BLaER1 (cell line): Measurements from ENCODE around the gene NEUROG1.

Source experiments
- H3K27ac ChIP-seq: shearing (Covaris generic); formaldehyde crosslinking; 2 replicates; pipeline ENCODE4 v1.8.1; 2022
- H3K27me3 ChIP-seq: shearing (Covaris generic); formaldehyde crosslinking; 2 replicates; pipeline ENCODE4 v1.8.1; 2022
- H3K36me3 ChIP-seq: shearing (Covaris generic); formaldehyde crosslinking; 2 replicates; pipeline ENCODE4 v1.8.1; 2022
- H3K4me1 ChIP-seq: shearing (Covaris generic); formaldehyde crosslinking; 2 replicates; pipeline ENCODE4 v1.8.1; 2022
- H3K4me2 ChIP-seq: shearing (Covaris generic); formaldehyde crosslinking; 2 replicates; pipeline ENCODE4 v1.8.1; 2022
- H3K4me3 ChIP-seq: shearing (Covaris generic); formaldehyde crosslinking; 2 replicates; pipeline ENCODE4 v1.8.1; 2022
- H3K9ac ChIP-seq: shearing (Covaris generic); formaldehyde crosslinking; 2 replicates; pipeline ENCODE4 v1.8.1; 2022
- H3K9me3 ChIP-seq: shearing (Covaris generic); formaldehyde crosslinking; 2 replicates; pipeline ENCODE4 v1.8.1; 2022
- H4K20me1 ChIP-seq: shearing (Covaris generic); formaldehyde crosslinking; 2 replicates; pipeline ENCODE4 v1.8.1; 2022
- Cebpa-rat ChIP-seq: shearing (Covaris generic); IDR thresholded peaks from 2 replicates; pipeline ENCODE4 v1.8.1; 2022

Gene NEUROG1

GRCh38 chr5:135564331-135564730 lies 28.6 kb upstream of the NEUROG1 start:
- H3K27me3 ChIP-seq: no peaks in the 10 kb centered on the region
- peaks cover 16% of the 10 kb centered on the region for H3K4me1 ChIP-seq
- no peak for TF ChIP-seq Cebpa-rat
- H3K36me3 ChIP-seq: no peaks in the 10 kb centered on the region
- no peaks in the 10 kb centered on the region for H3K9me3 ChIP-seq
- no peak overlapping the region for H3K4me2 ChIP-seq
- H3K9ac ChIP-seq: no peak overlapping the region
- H3K27ac ChIP-seq: no peak overlapping the region
- H3K4me3 ChIP-seq: no peak overlapping the region
- no peaks in the 10 kb centered on the region for H4K20me1 ChIP-seq

DNA sequence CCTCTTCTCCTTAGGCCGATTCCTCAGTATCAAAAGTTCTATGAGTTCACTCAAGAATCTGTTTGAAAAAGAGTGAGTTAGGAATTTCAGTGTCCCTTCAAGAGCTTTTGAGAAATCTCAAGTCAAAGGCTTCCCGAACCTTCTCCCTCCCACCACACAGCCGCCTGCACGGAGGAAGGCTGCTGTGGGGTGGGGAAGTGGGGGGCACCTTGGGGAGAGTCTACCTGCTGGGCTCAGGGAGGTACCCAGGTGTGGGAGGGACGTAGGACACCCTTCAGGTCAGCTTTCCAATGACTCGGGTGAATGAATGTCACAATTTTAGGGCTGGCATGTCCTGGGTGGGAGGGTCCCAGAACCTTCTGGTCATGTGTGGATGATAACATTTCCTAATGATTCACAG lies 25.5 kb upstream of the NEUROG1 start:
- TF ChIP-seq Cebpa-rat: no peak
- Histone ChIP-seq H3K4me2 (peak overlapping the region; percentile 38; the same call in 1 of the 2 replicates), H3K27me3 (no peaks in the 10 kb centered on the region), H3K9ac (no peak overlapping the region), H3K4me1 (peaks cover 4% of the 10 kb centered on the region; the same call in 1 of the 2 replicates), H3K36me3 (no peaks in the 10 kb centered on the region), H4K20me1 (no peaks in the 10 kb centered on the region), H3K27ac (no peak overlapping the region), H3K4me3 (no peak overlapping the region), H3K9me3 (no peaks in the 10 kb centered on the region)

GRCh38 chr5:135560858-135561257 lies 25.1 kb upstream of the NEUROG1 start:
- no peak overlapping the region for H3K27ac ChIP-seq
- H3K9me3 ChIP-seq: no peaks in the 10 kb centered on the region
- H3K4me2 ChIP-seq: peak overlapping the region; percentile 38; the same call in 1 of the 2 replicates
- H3K27me3 ChIP-seq: no peaks in the 10 kb centered on the region
- no peaks in the 10 kb centered on the region for H4K20me1 ChIP-seq
- no peaks in the 10 kb centered on the region for H3K36me3 ChIP-seq
- peaks cover 4% of the 10 kb centered on the region; the same call in 1 of the 2 replicates for H3K4me1 ChIP-seq
- no peak overlapping the region for H3K9ac ChIP-seq
- TF ChIP-seq Cebpa-rat: no peak
- no peak overlapping the region for H3K4me3 ChIP-seq

GRCh38 chr5:135559354-135559753 lies 23.6 kb upstream of the NEUROG1 start:
- H3K9me3 ChIP-seq: no peaks in the 10 kb centered on the region
- no peak overlapping the region for H3K27ac ChIP-seq
- H3K4me3 ChIP-seq: no peak overlapping the region
- H3K4me2 ChIP-seq: no peak overlapping the region
- no peak overlapping the region for H3K9ac ChIP-seq
- H4K20me1 ChIP-seq: no peaks in the 10 kb centered on the region
- no peaks in the 10 kb centered on the region for H3K36me3 ChIP-seq
- H3K27me3 ChIP-seq: no peaks in the 10 kb centered on the region
- TF ChIP-seq Cebpa-rat: no peak
- H3K4me1 ChIP-seq: peaks cover 4% of the 10 kb centered on the region; the same call in 1 of the 2 replicates

GRCh38 chr5:135557076-135557838 lies 21.5 kb upstream of the NEUROG1 start:
- H4K20me1 ChIP-seq: no peaks in the 10 kb centered on the region
- no peaks in the 10 kb centered on the region for H3K36me3 ChIP-seq
- no peaks in the 10 kb centered on the region for H3K27me3 ChIP-seq
- no peak overlapping the region for H3K9ac ChIP-seq
- peaks cover 4% of the 10 kb centered on the region; the same call in 1 of the 2 replicates for H3K4me1 ChIP-seq
- H3K4me3 ChIP-seq: no peak overlapping the region
- TF ChIP-seq Cebpa-rat: no peak
- H3K4me2 ChIP-seq: no peak overlapping the region
- no peak overlapping the region for H3K27ac ChIP-seq
- H3K9me3 ChIP-seq: no peaks in the 10 kb centered on the region

- Histone ChIP-seq H3K4me3 (no peak overlapping the region), H3K4me2 (no peak overlapping the region), H3K36me3 (no peaks in the 10 kb centered on the region), H3K27me3 (no peaks in the 10 kb centered on the region), H3K4me1 (peaks cover 4% of the 10 kb centered on the region; the same call in 1 of the 2 replicates), H3K9ac (no peak overlapping the region), H3K27ac (no peak overlapping the region), H3K9me3 (no peaks in the 10 kb centered on the region), H4K20me1 (no peaks in the 10 kb centered on the region)
- no peak for TF ChIP-seq Cebpa-rat
These were observed 20.9 kb upstream of the NEUROG1 start for GRCh38 chr5:135556620-135557019.

DNA sequence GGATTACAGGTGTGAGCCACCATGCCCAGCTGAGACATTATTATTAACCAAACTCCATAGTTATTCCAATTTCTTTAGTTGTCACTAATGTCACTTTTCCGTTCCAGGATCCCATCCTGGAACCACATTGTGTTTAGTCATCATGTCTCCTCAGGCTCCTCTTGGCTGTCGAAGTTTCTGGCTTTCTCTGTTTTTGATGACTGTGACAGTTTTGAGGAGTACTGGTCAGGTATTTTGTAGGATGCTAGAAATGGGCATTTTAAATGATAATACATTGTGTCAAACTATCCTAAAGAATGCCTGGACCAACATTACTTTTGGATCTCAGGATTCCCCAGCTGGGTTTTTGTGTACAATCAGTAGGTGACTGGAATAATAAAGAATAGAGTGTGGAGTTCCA lies 19.8 kb upstream of the NEUROG1 start:
- H3K36me3 ChIP-seq: no peaks in the 10 kb centered on the region
- H3K4me2 ChIP-seq: no peak overlapping the region
- no peak overlapping the region for H3K9ac ChIP-seq
- TF ChIP-seq Cebpa-rat: no peak
- peaks cover under 1% of the 10 kb centered on the region; the same call in 1 of the 2 replicates for H3K27me3 ChIP-seq
- H3K4me3 ChIP-seq: no peak overlapping the region
- no peaks in the 10 kb centered on the region for H3K9me3 ChIP-seq
- H3K27ac ChIP-seq: no peak overlapping the region
- H4K20me1 ChIP-seq: no peaks in the 10 kb centered on the region
- no peaks in the 10 kb centered on the region for H3K4me1 ChIP-seq

DNA sequence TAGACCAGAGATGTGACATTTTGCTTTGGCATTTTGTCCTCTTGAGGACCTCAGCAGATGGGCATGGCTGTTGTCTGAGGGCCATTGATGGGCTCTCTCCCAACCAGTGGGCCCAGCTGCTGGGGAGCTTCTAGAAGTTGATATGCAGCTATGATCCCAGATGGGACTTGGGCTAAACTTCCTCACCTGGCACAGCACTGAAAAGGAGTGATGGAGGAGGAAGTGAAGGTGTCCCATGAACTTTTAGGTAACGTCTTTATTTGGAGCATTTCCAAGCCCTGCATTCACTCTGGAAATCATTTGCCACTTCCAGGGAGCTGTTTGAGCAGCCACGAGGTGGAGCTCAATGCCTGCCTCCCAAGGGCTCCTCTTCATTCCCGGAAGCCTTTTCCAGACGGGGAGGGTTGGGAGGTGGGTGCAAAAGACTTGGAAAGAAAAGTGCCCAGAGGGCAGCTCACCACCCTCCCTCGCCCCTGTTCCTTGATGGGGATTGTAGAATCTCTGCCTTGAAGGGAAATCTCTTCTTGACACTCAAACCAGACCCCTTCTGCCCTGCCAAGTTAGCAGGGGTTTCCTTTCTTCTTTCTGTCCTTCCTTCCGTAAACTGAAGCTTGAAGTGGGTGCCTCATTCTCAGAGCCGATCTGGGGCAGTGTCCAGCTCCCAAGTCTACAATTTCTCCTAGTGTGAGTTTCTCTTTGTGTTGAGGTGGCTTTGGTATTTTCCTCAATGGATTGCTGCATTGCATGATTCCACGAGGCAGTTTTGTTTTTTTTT lies 18.1 kb upstream of the NEUROG1 start:
- no peak for TF ChIP-seq Cebpa-rat
- Histone ChIP-seq H3K27ac (no peak overlapping the region), H3K4me3 (no peak overlapping the region), H3K9me3 (no peaks in the 10 kb centered on the region), H3K27me3 (peaks cover 16% of the 10 kb centered on the region), H3K9ac (no peak overlapping the region), H4K20me1 (no peaks in the 10 kb centered on the region; the same call in 1 of the 2 replicates), H3K4me2 (peak overlapping the region; percentile 18; the same call in 1 of the 2 replicates), H3K36me3 (no peaks in the 10 kb centered on the region), H3K4me1 (no peaks in the 10 kb centered on the region)

- Histone ChIP-seq H4K20me1 (no peaks in the 10 kb centered on the region; the same call in 1 of the 2 replicates), H3K36me3 (no peaks in the 10 kb centered on the region), H3K4me3 (no peak overlapping the region), H3K4me1 (no peaks in the 10 kb centered on the region), H3K9ac (no peak overlapping the region), H3K9me3 (no peaks in the 10 kb centered on the region), H3K27me3 (peaks cover 37% of the 10 kb centered on the region), H3K27ac (no peak overlapping the region), H3K4me2 (no peak overlapping the region)
- TF ChIP-seq Cebpa-rat: no peak
These were observed 16.1 kb upstream of the NEUROG1 start for GRCh38 chr5:135551593-135552447.
